IMR-90 (cell line): ENCODE results near the gene FUBP3. TPM values are rescaled to one million over a fixed set of nuclear protein-coding genes. Genes with fewer than 3 reads are reported as not detected.
"Not testable (repeated sequence)": the region's sequence is repeated elsewhere in the genome, so short reads cannot be mapped to it uniquely, and the experiment has no call there.

Source experiments
- ATAC-seq: fragments of 200-7000 bp; cut with Tn5 transposase; 2 replicates; pipeline ENCODE4 v1.9.1; 2020; ENCODE audit warnings: low read depth, mild to moderate bottlenecking, moderate library complexity
- BruUV-seq: library from RNA; stranded (reverse); fragments of 400-500 nt; replicated peaks from 2 replicates; lab custom pipeline; 2021; lab: Mats Ljungman, UMichigan
- CTCF ChIA-PET: fragments of 300-600 bp; formaldehyde crosslinking; extraction: SDS; loops from one replicate; lab custom pipeline; 2021; ENCODE audit warnings: antibody characterized with exemption; lab: Yijun Ruan, JAX
- POLR2A ChIA-PET: fragments of 300-600 bp; sonication (Branson Sonifier 250); formaldehyde crosslinking; loops from one replicate; lab custom pipeline; 2022; ENCODE audit warnings: antibody characterized with exemption; ENCODE audit not compliant: unreplicated experiment; lab: Charles Lee
- DNase-seq: peaks from one replicate; pipeline ENCODE4 v3.0.0; 2013
- H2AFZ ChIP-seq: replicated peaks from 2 replicates; pipeline ENCODE3; 2013; ENCODE audit warnings: low read length, mild to moderate bottlenecking; ENCODE audit not compliant: poor library complexity
- H2AK5ac ChIP-seq: 2 replicates; pipeline ENCODE4 v1.6.1; 2013; ENCODE audit warnings: low read depth, low read length, inconsistent platforms
- H2AK9ac ChIP-seq: replicated peaks from 2 replicates; pipeline ENCODE3; 2013; ENCODE audit warnings: mild to moderate bottlenecking, low read depth, low read length, moderate library complexity; ENCODE audit not compliant: poor library complexity
- H2BK120ac ChIP-seq: 2 replicates; pipeline ENCODE4 v1.6.1; 2013; ENCODE audit warnings: low read depth, low read length, inconsistent platforms
- H2BK15ac ChIP-seq: 3 replicates; pipeline ENCODE4 v1.6.1; 2013; ENCODE audit warnings: low read depth, low read length, inconsistent platforms
- H2BK20ac ChIP-seq: 2 replicates; pipeline ENCODE4 v1.6.1; 2013; ENCODE audit warnings: low read depth, mild to moderate bottlenecking, inconsistent platforms, low read length, moderate library complexity
- H2BK5ac ChIP-seq: 2 replicates; pipeline ENCODE4 v1.6.1; 2013; ENCODE audit warnings: mild to moderate bottlenecking, low read depth, low read length, inconsistent platforms; ENCODE audit not compliant: poor library complexity, severe bottlenecking
- H3K14ac ChIP-seq: replicated peaks from 2 replicates; pipeline ENCODE4 v1.6.1; 2013; ENCODE audit warnings: low read depth, low read length, inconsistent platforms
- H3K18ac ChIP-seq: 2 replicates; pipeline ENCODE4 v1.6.1; 2013; ENCODE audit warnings: low read depth, low read length, control low read depth
- H3K23ac ChIP-seq: 2 replicates; pipeline ENCODE4 v1.6.1; 2013; ENCODE audit warnings: low read depth, low read length, inconsistent platforms
- H3K27ac ChIP-seq: 2 replicates; pipeline ENCODE4 v1.5.1; 2013; ENCODE audit warnings: mild to moderate bottlenecking, control low read depth, low read length; ENCODE audit not compliant: insufficient read depth
- H3K27me3 ChIP-seq: 2 replicates; pipeline ENCODE4 v1.6.1; 2013; ENCODE audit warnings: low read length; ENCODE audit not compliant: control insufficient read depth, insufficient read depth
- H3K36me3 ChIP-seq: 2 replicates; pipeline ENCODE4 v1.6.1; 2013; ENCODE audit warnings: low read length, mixed read lengths; ENCODE audit not compliant: control insufficient read depth, insufficient read depth
- H3K4ac ChIP-seq: 2 replicates; pipeline ENCODE4 v1.6.1; 2013; ENCODE audit warnings: low read depth, low read length, inconsistent platforms
- H3K4me1 ChIP-seq: 2 replicates; pipeline ENCODE4 v1.6.1; 2013; ENCODE audit warnings: low read length, mixed read lengths; ENCODE audit not compliant: control insufficient read depth, insufficient read depth
- H3K4me2 ChIP-seq: 2 replicates; pipeline ENCODE4 v1.6.1; 2013; ENCODE audit warnings: low read depth, mild to moderate bottlenecking, control low read depth, low read length, moderate library complexity
- H3K4me3 ChIP-seq: 2 replicates; pipeline ENCODE4 v1.5.1; 2013; ENCODE audit warnings: low read depth, mild to moderate bottlenecking, control low read depth, low read length, moderate library complexity; ENCODE audit not compliant: insufficient read depth
- H3K56ac ChIP-seq: 2 replicates; pipeline ENCODE4 v1.6.1; 2013; ENCODE audit warnings: low read length, inconsistent platforms; ENCODE audit not compliant: insufficient read depth; ENCODE audit errors: extremely low read depth
- H3K79me1 ChIP-seq, 2 experiments: 2 replicates each; pipeline ENCODE4 v1.6.1; 2013; ENCODE audit warnings: low read length in 2 of 2, inconsistent platforms in 1 of 2, low read depth in 1 of 2
- H3K9ac ChIP-seq: 2 replicates; pipeline ENCODE4 v1.6.1; 2013; ENCODE audit warnings: low read depth, low read length, control low read depth
- H3K9me1 ChIP-seq: 2 replicates; pipeline ENCODE4 v1.6.1; 2013; ENCODE audit warnings: low read length, inconsistent platforms; ENCODE audit not compliant: insufficient read depth
- H3K9me3 ChIP-seq: 2 replicates; pipeline ENCODE4 v1.6.1; 2013; ENCODE audit warnings: low read length; ENCODE audit not compliant: control insufficient read depth, insufficient read depth
- H4K20me1 ChIP-seq: 2 replicates; pipeline ENCODE4 v1.6.1; 2013; ENCODE audit warnings: low read length, inconsistent platforms; ENCODE audit not compliant: insufficient read depth
- H4K5ac ChIP-seq: 2 replicates; pipeline ENCODE4 v1.6.1; 2013; ENCODE audit warnings: mild to moderate bottlenecking, low read depth, low read length, control low read depth
- H4K8ac ChIP-seq, 2 experiments: 2 replicates each; pipeline ENCODE4 v1.6.1; 2013; ENCODE audit warnings: low read depth in 2 of 2, low read length in 2 of 2, control low read depth in 1 of 2, inconsistent platforms in 1 of 2
- H4K91ac ChIP-seq: 2 replicates; pipeline ENCODE4 v1.6.1; 2013; ENCODE audit warnings: low read depth, low read length, inconsistent platforms; ENCODE audit not compliant: insufficient read depth
- WGBS, 2 experiments: methylation state at CpG; one replicate each; pipeline versions ENCODE4 v1.1.5 to v1.1.7; 2013; ENCODE audit warnings: missing lambda C conversion rate in 2 of 2; ENCODE audit not compliant: insufficient read length in 1 of 2; ENCODE audit errors: extremely low coverage in 2 of 2; 5-methylcytosine and 5-hydroxymethylcytosine counted together
- dilution Hi-C: fragments of 300-500 bp; cut with HindIII; formaldehyde crosslinking; loops from one replicate; pipeline ENCODE4 v1.14.3; 2018; ENCODE audit warnings: low sequenced_read_pairs; ENCODE audit not compliant: unreplicated experiment
- in situ Hi-C: fragments of 300-500 bp; cut with MboI; formaldehyde crosslinking; loops from 3 replicates; pipeline ENCODE4 v1.14.3; 2019; ENCODE audit warnings: low sequenced_read_pairs, inconsistent platforms, mixed read lengths
- intact Hi-C: fragments of 100-400 bp; cut with micrococcal nuclease; formaldehyde crosslinking; loops from 2 replicates; pipeline ENCODE4 v1.10.0; 2022
- polyA plus RNA-seq, 3 experiments: library from polyadenylated mRNA; depleted of rRNA; stranded (reverse); fragments of >200 nt; gene quantifications; 2 replicates each; pipeline ENCODE4 v1.2.3, GENCODE V29; 2012; ENCODE audit warnings: low replicate concordance in 1 of 3
- total RNA-seq: library from RNA; depleted of rRNA; stranded (reverse); fragments of >200 nt; gene quantifications from 2 replicates; pipeline ENCODE4 v1.2.3, GENCODE V29; 2012

FUBP3 gene
- total and polyA plus RNA-seq, 2 of the 4 experiments (the other 2 are of a cell fraction) = 32.3 to 50.1 TPM

- H3K56ac ChIP-seq, H3K18ac ChIP-seq, H3K23ac ChIP-seq, H4K91ac ChIP-seq, BruUV-seq, H2AFZ ChIP-seq, H2BK5ac ChIP-seq, in situ Hi-C loops, dilution Hi-C loops, H3K4me3 ChIP-seq, H3K14ac ChIP-seq, H2BK20ac ChIP-seq, H3K4me2 ChIP-seq, H3K27ac ChIP-seq, H3K9ac ChIP-seq, H3K79me1 ChIP-seq, H2AK9ac ChIP-seq, H2BK120ac ChIP-seq, H4K8ac ChIP-seq, H2AK5ac ChIP-seq, DNase-seq, H3K36me3 ChIP-seq, H3K9me1 ChIP-seq, POLR2A ChIA-PET, ATAC-seq, H4K5ac ChIP-seq, H4K20me1 ChIP-seq, intact Hi-C loops, H2BK15ac ChIP-seq, H3K4me1 ChIP-seq, H3K4ac ChIP-seq, H3K9me3 ChIP-seq: not testable (repeated sequence)
- no CpG with 5 or more reads among the region's 4 CpGs for WGBS, 2 experiments
- CTCF ChIA-PET = interaction anchor here (0.6 kb wide), 1 partner anchor 195 kb away, joined by 4 read pairs; no protein-coding TSS in a partner anchor
- H3K27me3 ChIP-seq = peaks cover 22% of the 10 kb centered on the region
Observed at GRCh38 chr9:130562525-130562924, 16.9 kb upstream of the FUBP3 start.
